Endothelial cell of umbilical vein (primary cell): ENCODE results near the gene S1PR4. TPM values are rescaled to one million over a fixed set of nuclear protein-coding genes. Genes with fewer than 3 reads are reported as not detected.

ENCODE experiments used
- BruUV-seq: library from RNA; stranded (reverse); fragments of 400-500 nt; replicated peaks from 2 replicates; lab custom pipeline; 2021; lab: Mats Ljungman, UMichigan
- CTCF ChIA-PET: fragments of 300-600, 350-600 bp; sonication (Branson Sonifier 250); formaldehyde crosslinking; loops from one replicate; lab custom pipeline; 2021; ENCODE audit warnings: antibody characterized with exemption, inconsistent platforms; lab: Charles Lee
- POLR2A ChIA-PET: fragments of 300-600, 350-600 bp; sonication (Branson Sonifier 250); formaldehyde crosslinking; loops from one replicate; lab custom pipeline; 2021; ENCODE audit warnings: antibody characterized with exemption, inconsistent platforms; lab: Charles Lee
- DNase-seq: peaks from one replicate; pipeline ENCODE4 v3.0.0-alpha.2; 2011; ENCODE audit warnings: low read depth, low spot score
- FAIRE-seq: peaks from 2 replicates; lab custom pipeline; 2011; peaks lifted over from hg19 to GRCh38; lab: Jason Lieb, UNC
- H2AFZ ChIP-seq: 2 replicates; pipeline ENCODE4 v1.6.0; 2012; ENCODE audit warnings: low read depth, low read length, control low read depth, inconsistent platforms
- H3K27ac ChIP-seq: 2 replicates; pipeline ENCODE4 v1.5.1; 2011; ENCODE audit warnings: low read depth, mild to moderate bottlenecking, control low read depth, low read length, moderate library complexity; ENCODE audit not compliant: insufficient read depth
- H3K27me3 ChIP-seq, 2 experiments: 2 replicates each; pipeline versions ENCODE4 v1.6.0 to v1.6.1; 2011; ENCODE audit warnings: low read length in 2 of 2, mixed read lengths in 1 of 2; ENCODE audit not compliant: control insufficient read depth in 2 of 2, insufficient read depth in 2 of 2
- H3K36me3 ChIP-seq, 2 experiments: 2 replicates in 1 of 2; 3 replicates in 1 of 2; pipeline ENCODE4 v1.5.1; 2011; ENCODE audit warnings: low read length in 2 of 2, mild to moderate bottlenecking in 1 of 2, moderate library complexity in 1 of 2; ENCODE audit not compliant: control insufficient read depth in 2 of 2, insufficient read depth in 2 of 2; ENCODE audit errors: extremely low read depth in 1 of 2
- H3K4me1 ChIP-seq: 3 replicates; pipeline ENCODE4 v1.5.1; 2011; ENCODE audit warnings: mild to moderate bottlenecking, low read length; ENCODE audit not compliant: control insufficient read depth, insufficient read depth; ENCODE audit errors: extremely low read depth
- H3K4me2 ChIP-seq: 2 replicates; pipeline ENCODE4 v1.6.1; 2011; ENCODE audit warnings: low read length, control low read depth, mixed read lengths; ENCODE audit not compliant: insufficient read depth
- H3K4me3 ChIP-seq, 3 experiments: fragments of 200-600 bp in 1 of 3; sonication (generic), shearing (Covaris generic) in 1 of 3; replicated peaks in 1 of 3; 2 replicates each; pipeline ENCODE4 v1.5.1; 2011 to 2016; ENCODE audit warnings: control low read depth in 3 of 3, low read length in 3 of 3, mild to moderate bottlenecking in 2 of 3, inconsistent platforms in 1 of 3, low read depth in 1 of 3, moderate library complexity in 1 of 3; ENCODE audit not compliant: insufficient read depth in 1 of 3
- H3K79me2 ChIP-seq: 2 replicates; pipeline ENCODE4 v1.6.0; 2012; ENCODE audit warnings: low read length, inconsistent platforms; ENCODE audit not compliant: control insufficient read depth, insufficient read depth
- H3K9ac ChIP-seq: replicated peaks from 2 replicates; pipeline ENCODE3; 2011; ENCODE audit warnings: low read length, control low read depth; ENCODE audit not compliant: insufficient read depth; ENCODE audit errors: extremely low read depth
- H3K9me1 ChIP-seq: replicated peaks from 3 replicates; pipeline ENCODE4 v1.6.0; 2011; ENCODE audit warnings: mild to moderate bottlenecking, low read length; ENCODE audit not compliant: control insufficient read depth, insufficient read depth; ENCODE audit errors: extremely low read depth
- H3K9me3 ChIP-seq: replicated peaks from 2 replicates; pipeline ENCODE4 v1.5.1; 2012; ENCODE audit warnings: low read length, inconsistent platforms; ENCODE audit not compliant: control insufficient read depth, insufficient read depth
- H4K20me1 ChIP-seq: replicated peaks from 2 replicates; pipeline ENCODE3; 2011; ENCODE audit warnings: mild to moderate bottlenecking, low read length; ENCODE audit not compliant: control insufficient read depth, insufficient read depth; ENCODE audit errors: extremely low read depth
- CTCF ChIP-seq, 2 donors: IDR thresholded peaks; 1 replicate in 1 of 2; 2 replicates in 1 of 2; pipeline ENCODE4 v1.5.1; 2011; ENCODE audit warnings: low read length in 2 of 2, mild to moderate bottlenecking in 2 of 2, moderate library complexity in 2 of 2, control low read depth in 1 of 2, inconsistent platforms in 1 of 2, low read depth in 1 of 2; ENCODE audit not compliant: insufficient read depth in 1 of 2; ENCODE audit errors: extremely low read depth in 1 of 2
- GATA2 ChIP-seq: IDR thresholded peaks from 2 replicates; pipeline ENCODE4 v1.7.0; 2011; ENCODE audit warnings: low read depth, mild to moderate bottlenecking, moderate library complexity, mixed read lengths, low read length; ENCODE audit not compliant: insufficient read length, insufficient read depth
- JUN ChIP-seq: IDR thresholded peaks from 2 replicates; pipeline ENCODE4 v1.6.1; 2011; ENCODE audit warnings: borderline replicate concordance, low read depth; ENCODE audit not compliant: insufficient read length, insufficient read depth
- POLR2AphosphoS5 ChIP-seq: IDR thresholded peaks from 2 replicates; pipeline ENCODE4 v1.6.1; 2012; ENCODE audit warnings: low read depth, mild to moderate bottlenecking, control low read depth, low read length, moderate library complexity; ENCODE audit not compliant: insufficient read depth
- dilution Hi-C: fragments of 300-500 bp; cut with MboI; formaldehyde crosslinking; loops from one replicate; pipeline ENCODE4 v1.15.0; 2019; ENCODE audit warnings: low sequenced_read_pairs; ENCODE audit not compliant: extremely low pct_ligation_motif_present
- intact Hi-C: fragments of 100-400 bp; cut with micrococcal nuclease; formaldehyde crosslinking; loops from one replicate; pipeline ENCODE4 v1.10.0; 2022
- polyA plus RNA-seq, 4 experiments: library from polyadenylated mRNA; depleted of rRNA in 3 of 4; stranded (reverse) in 3 of 4; unstranded in 1 of 4; fragments of >200 nt; gene quantifications; 2 replicates each; pipeline versions ENCODE4 v1.2.1 to v1.2.3, GENCODE V29; 2011 to 2012; ENCODE audit warnings: missing spikeins in 1 of 4
- total RNA-seq: library from RNA; stranded (reverse); gene quantifications from 2 replicates; pipeline ENCODE4 v1.2.3, GENCODE V29; 2021
- TF ChIP-seq, protein P1 (sequence below): IDR thresholded peaks from 2 replicates; pipeline ENCODE4 v1.6.1; 2011; ENCODE audit not compliant: insufficient read depth, insufficient read length

The S1PR4 gene
- total and polyA plus RNA-seq, 2 donors (not counting 3 experiments of a cell fraction or from before 2014, with no cell fraction given) = 1.7 to 2.5 TPM

GRCh38 chr19:3192684-3193083, 14.1 kb downstream of the S1PR4 start:
- Histone ChIP-seq H4K20me1 (no peaks in the 10 kb centered on the region), H3K4me1 (no peaks in the 10 kb centered on the region)
- no peak for FAIRE-seq

More at GRCh38 chr19:3192684-3193083, 14.1 kb downstream of the S1PR4 start:
- no peak for DNase-seq
- Histone ChIP-seq H3K36me3 (peaks cover 0 to 4% of the 10 kb centered on the region in 2 experiments), H3K79me2 (peaks cover 39% of the 10 kb centered on the region), H2AFZ (no peak overlapping the region), H3K9me3 (no peaks in the 10 kb centered on the region), H3K27ac (no peak overlapping the region), H3K4me3 (no peak overlapping the region), H3K9ac (no peak overlapping the region), H3K27me3 (no peaks in the 10 kb centered on the region), H3K9me1 (no peaks in the 10 kb centered on the region), H3K4me2 (no peak overlapping the region)
- BruUV-seq = no TSS peak
- intact Hi-C loops = no loop called here
- TF ChIP-seq GATA2 (no peak), CTCF (IDR thresholded peaks at IDR 0.05; ENCODE audit: extremely low read depth in 1 of 2, insufficient read depth in 1 of 2, low read depth in 1 of 2, low read length in 2 of 2) (no peak), POLR2AphosphoS5 (no peak), JUN (no peak)
- TF ChIP-seq, protein P1, sequence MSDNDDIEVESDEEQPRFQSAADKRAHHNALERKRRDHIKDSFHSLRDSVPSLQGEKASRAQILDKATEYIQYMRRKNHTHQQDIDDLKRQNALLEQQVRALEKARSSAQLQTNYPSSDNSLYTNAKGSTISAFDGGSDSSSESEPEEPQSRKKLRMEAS = no peak
- ChIA-PET CTCF (no interaction called here), POLR2A (no interaction called here)
- dilution Hi-C loops = no loop called here
